HL-60/S4 treated with retinoic acid at 250 ng/mL for 4 days and 3 days (cell line): Measurements from ENCODE around the gene S1PR4.
"Not testable (repeated sequence)": the region's sequence is repeated elsewhere in the genome, so short reads cannot be mapped to it uniquely, and the experiment has no call there.

Experiments
- in situ Hi-C: fragments of 300-500 bp; cut with MboI; formaldehyde crosslinking; loops from 2 replicates; pipeline ENCODE4 v1.7.0; 2022; ENCODE audit warnings: low sequenced_read_pairs

Gene S1PR4

GRCh38 chr19:3151563-3152418, 26.8 kb upstream of the S1PR4 start:
- in situ Hi-C loops: no loop called here

GRCh38 chr19:3152419-3152780, 26.2 kb upstream of the S1PR4 start:
- in situ Hi-C loops: no loop called here

- in situ Hi-C loops: no loop called here
Observed at GRCh38 chr19:3153286-3154230, 25.0 kb upstream of the S1PR4 start.

GRCh38 chr19:3154447-3154846, 24.1 kb upstream of the S1PR4 start:
- in situ Hi-C loops: not testable (repeated sequence)

- in situ Hi-C loops: no loop called here
Observed at GRCh38 chr19:3154957-3155736, 23.4 kb upstream of the S1PR4 start.

- in situ Hi-C loops: no loop called here
Observed at GRCh38 chr19:3157096-3157845, 21.3 kb upstream of the S1PR4 start.

- in situ Hi-C loops: no loop called here
Observed at GRCh38 chr19:3159565-3159964, 19.0 kb upstream of the S1PR4 start.

- in situ Hi-C loops: no loop called here
Observed at GRCh38 chr19:3160219-3160618, 18.4 kb upstream of the S1PR4 start.

GRCh38 chr19:3161453-3161852, 17.1 kb upstream of the S1PR4 start:
- in situ Hi-C loops: no loop called here

GRCh38 chr19:3162418-3163229, 15.9 kb upstream of the S1PR4 start:
- in situ Hi-C loops: no loop called here

- in situ Hi-C loops: no loop called here
Observed at GRCh38 chr19:3163230-3163886, 15.2 kb upstream of the S1PR4 start.

GRCh38 chr19:3163943-3164342, 14.6 kb upstream of the S1PR4 start:
- in situ Hi-C loops: no loop called here

GRCh38 chr19:3167533-3168272, 10.9 kb upstream of the S1PR4 start:
- in situ Hi-C loops: no loop called here

- in situ Hi-C loops: no loop called here
Observed at GRCh38 chr19:3171894-3172672, 6.5 kb upstream of the S1PR4 start.

GRCh38 chr19:3172673-3173000, 5.9 kb upstream of the S1PR4 start:
- in situ Hi-C loops: not testable (repeated sequence)

GRCh38 chr19:3175781-3176714, 2.5 kb upstream of the S1PR4 start:
- in situ Hi-C loops: no loop called here
